HG02938 (cell line): ENCODE measurements around the gene ASB14.
"Not testable (repeated sequence)": the region's sequence is repeated elsewhere in the genome, so short reads cannot be mapped to it uniquely, and the experiment has no call there.

ENCODE experiments used
- ATAC-seq: cut with Tn5 transposase; IDR thresholded peaks from one replicate; pipeline ENCODE4 v1.9.1; 2021; ENCODE audit warnings: mild to moderate bottlenecking, moderate library complexity; ENCODE audit not compliant: unreplicated experiment

The ASB14 gene

DNA sequence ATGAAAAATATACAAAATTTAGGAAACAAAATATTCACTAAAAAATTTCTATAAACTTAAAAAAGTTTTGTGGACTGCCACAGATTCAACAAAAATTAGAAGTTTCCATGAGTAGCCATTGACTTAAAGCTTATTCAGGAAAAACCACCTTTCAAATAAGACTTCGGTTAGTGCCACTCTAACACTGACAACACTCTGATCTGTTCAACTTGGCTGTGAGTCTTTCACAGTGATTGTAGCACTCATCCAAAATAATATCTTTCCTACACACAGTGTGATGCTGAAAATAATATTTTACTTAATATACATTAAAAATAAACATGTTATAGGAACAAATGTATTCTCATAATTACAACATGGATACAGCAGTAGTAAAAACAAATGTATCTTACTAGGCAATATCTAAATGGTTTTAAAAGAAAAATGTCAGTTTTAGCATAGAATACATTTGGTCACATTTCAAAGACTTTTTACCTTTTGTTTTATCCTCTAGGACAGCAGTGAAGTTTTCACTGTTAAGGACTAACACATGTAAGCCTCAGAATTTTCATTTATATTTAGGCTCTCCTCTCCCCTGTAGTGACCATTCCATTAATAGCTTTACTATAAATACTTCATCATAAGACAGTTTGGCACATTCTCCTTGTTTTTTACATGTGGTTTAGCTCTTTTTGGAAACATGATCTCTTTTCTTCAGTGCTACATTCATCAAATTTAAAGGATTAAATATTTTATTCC, at the start of gene ASB14:
Gene ASB14 (minus strand): TSS at position 527 of the 738 bp plus-strand sequence. CDS start 652 bp downstream, outside the sequence.
- no peak for ATAC-seq

DNA sequence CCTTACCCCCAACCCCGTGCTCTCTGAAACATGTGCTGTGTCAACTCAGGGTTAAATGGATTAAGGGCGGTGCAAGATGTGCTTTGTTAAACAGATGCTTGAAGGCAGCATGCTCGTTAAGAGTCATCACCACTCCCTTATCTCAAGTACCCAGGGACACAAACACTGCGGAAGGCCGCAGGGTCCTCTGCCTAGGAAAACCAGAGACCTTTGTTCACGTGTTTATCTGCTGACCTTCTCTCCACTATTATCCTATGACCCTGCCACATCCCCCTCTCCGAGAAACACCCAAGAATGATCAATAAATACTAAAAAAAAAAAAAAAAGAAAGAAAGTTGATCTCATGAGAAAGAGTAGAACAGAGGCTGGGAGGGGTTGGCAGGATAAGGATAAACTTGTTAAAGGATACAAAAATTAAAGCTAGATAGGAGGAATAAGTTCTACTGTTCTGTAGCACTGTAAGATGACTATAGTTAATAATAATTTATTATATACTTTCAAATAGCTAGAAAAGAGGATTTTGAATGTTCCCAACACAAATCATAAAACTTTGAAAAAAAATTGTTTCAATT, 46.7 kb upstream of the ASB14 start:
- not testable (repeated sequence) for ATAC-seq

DNA sequence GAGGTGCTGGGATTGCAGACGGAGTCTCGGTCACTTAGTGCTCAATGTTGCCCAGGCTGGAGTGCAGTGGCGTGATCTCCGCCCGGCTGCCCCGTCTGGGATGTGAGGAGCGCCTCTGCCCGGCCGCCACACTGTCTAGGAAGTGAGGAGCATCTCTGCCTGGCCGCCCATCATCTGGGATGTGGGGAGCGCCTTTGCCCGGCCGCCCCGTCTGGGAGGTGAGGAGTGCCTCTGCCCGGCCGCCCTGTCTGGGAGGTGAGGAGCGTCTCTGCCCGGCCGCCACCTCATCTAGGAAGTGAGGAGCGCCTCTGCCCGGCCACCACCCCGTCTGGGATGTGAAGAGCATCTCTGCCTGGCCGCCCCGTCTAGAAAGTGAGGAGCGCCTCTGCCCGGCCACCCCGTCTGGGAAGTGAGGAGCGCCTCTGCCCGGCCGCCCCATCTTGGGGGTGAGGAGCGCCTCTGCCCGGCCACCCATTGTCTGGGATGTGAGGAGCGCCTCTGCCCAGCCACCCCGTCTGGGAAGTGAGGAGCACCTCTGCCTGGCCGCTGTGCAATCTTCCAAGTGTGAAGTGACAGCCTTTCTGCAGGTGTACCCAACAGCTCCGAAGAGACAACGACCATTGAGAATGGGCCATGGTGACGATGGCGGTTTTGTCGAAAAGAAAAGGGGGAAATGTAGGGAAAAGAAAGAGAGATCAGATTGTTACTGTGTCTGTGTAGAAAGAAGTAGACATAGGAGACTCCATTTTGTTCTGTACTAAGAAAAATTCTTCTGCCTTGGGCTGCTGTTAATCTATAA, 46.0 kb upstream of the ASB14 start:
- ATAC-seq: not testable (repeated sequence)

DNA sequence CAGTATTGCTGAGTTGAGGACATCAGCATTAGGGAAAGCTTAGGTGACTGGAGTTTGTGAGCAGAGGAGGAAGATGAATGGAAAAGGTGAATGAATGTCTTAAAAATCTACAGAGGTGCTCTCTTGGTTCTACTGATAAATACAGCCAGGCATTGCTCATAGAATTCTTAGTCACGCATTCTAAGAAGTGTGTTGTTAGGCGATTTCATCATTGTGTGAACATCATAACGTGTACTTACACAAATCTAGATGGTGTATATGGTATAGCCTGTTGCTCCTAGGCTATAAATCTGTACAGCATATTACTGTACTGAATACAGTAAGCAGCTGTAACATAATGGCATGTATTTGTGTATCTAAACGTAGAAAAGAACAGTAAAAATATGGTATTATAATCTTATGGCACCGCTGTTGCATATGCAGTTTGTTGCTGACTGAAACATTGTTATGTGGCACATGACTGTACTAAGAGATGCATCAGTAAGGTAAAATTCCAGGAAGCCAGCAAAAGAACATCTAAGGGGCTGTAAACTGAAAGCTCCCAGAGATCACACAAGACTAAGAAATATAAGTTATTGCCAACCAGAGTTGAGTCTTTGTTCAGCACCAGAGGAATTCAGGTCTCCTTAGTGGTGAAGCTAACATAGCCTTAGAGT, 42.9 kb upstream of the ASB14 start:
- no peak for ATAC-seq

DNA sequence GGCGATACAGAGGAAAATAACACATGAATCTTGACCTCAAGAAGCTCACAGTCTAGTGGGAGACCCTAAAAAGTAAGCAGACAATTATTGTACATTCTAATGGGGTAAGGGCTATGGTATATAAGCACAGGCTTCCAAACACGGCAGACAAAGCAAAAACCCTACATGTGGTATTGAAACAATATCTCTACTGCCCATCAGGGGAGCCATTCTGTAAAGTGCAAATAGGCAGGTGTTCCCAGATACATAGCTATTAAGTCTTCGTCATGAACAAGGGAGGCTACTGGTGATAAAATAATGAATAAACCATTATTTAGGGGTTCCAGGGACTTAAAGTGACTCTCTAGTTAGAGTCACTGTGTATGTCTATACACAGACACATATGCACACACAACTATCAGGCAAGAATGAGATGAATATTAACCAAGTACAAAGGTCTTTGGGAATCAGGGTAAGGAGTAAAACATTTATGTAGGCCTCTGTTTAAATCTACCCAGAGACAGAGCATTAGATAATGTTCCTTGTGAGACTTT, 38.7 kb upstream of the ASB14 start:
- ATAC-seq: no peak

DNA sequence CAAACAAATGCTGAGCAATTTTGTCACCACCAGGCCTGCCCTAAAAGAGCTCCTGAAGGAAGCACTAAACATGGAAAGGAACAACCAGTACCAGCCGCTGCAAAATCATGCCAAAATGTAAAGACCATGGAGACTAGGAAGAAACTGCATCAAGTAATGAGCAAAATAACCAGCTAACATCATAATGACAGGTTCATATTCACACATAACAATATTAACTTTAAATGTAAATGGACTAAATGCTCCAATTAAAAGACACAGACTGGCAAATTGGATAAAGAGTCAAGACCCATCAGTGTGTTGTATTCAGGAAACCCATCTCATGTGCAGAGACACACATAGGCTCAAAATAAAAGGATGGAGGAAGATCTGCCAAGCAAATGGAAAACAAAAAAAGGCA, 34.0 kb upstream of the ASB14 start:
- not testable (repeated sequence) for ATAC-seq

DNA sequence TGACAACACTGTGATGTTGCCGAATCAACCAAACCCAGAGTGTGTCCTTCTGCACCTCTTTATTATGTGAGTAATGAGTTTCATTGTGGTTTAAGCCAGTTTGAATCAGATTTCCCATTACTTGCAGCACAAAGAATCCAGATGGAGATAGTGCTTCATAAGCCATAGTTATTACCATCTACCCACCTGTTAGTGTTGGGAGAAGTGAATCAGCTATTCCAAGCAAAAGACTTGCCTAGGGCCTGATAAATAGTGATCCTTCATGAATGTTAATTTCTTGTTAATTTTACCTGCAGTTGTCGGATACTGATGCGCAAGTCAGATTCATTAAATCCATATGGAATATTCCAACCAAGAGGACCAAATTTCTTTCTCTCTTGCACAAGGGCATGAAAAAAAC, 21.7 kb upstream of the ASB14 start:
- ATAC-seq: no peak

DNA sequence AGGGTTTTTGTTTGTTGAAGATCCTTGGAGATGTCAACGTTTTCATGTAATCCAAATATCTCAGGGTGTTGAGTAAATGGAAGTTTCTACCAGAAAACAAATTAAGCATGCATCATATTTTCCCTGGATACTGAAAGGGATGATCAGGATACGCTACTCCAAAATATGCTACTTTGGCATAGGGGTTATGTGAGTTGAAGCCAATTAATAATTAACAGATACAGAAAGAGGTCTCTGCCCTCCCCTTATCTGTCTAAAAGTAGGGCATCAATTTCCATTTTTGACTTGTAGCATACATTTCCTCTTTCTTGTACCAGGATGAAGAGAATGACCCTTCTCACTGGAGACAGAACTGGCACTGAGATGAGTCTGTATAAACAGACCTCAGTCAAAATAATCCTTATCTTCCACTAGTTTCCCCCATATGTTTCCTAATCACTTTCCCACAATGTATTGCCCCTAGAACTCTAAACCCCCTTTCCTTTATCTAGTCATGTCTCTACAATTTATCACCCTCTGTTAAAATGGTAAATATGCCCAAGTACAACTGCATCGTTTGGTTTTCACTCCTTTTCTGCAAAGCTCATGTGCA, 17.4 kb upstream of the ASB14 start:
- ATAC-seq: no peak

DNA sequence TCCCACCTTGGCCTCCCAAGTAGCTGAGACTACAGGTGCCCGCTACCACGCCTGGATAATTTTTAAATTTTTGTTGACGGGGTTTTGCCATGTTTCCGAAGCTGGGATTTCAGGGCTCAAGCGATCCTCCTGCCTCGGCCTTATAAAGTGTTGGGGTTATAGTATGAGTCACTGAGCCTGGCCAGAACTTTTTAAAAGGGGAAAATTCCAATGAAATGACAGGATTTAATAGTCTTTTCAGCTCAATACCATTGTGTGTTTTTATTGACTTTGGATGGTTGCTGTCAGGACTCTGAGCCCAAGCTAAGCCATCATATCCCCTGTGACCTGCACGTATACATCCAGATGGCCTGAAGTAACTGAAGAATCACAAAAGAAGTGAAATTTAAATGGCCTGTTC, 11.0 kb upstream of the ASB14 start:
- ATAC-seq: not testable (repeated sequence)

DNA sequence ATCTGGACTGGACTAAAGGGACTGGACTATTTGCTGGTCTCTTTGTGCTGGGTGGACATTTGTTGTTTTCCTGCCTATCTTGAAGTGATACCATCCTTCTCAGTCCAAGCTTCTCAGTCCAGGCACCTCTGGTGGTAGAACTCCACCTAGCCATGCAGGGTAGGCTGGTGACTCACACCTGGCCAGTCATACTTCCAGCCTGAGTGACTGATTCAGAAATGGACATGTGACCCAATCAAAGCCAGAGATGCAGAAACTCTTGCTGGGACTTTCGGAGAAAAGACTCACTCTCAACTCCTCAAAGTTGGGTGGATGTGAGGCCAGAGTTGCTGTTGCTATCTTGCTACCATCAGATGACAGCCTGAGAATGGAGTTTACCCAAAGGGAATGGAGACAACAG, 5.6 kb upstream of the ASB14 start:
- no peak for ATAC-seq

DNA sequence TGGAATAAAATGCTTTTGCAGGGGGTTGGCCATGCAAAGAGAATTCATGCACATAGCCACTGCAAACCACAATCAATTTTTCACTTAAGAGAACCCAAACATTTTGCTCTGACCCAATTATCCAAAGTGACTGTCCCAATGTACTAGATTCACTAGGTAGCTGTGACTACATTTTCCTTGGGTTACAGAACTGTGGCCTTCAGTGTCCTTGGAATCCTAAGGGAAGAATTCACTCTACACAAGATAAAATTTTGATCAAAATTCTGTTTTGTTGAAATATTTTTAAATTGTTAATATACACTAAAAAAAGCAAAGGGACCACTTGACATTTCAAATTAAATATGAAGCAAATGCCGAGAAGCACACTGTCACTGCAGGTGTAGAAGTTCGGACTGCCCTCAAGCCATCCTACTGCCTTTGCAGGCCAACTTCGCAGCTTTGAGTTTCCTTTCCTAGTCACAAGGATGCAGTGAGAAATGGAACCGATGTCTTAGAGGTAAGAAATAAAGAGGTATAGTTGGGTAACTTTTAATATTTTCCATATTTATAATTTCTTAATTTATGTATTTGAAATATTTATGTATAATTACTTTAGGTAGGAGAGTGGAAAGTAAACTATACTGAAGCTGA, 527 bp upstream of the ASB14 start:
- ATAC-seq: no peak

DNA sequence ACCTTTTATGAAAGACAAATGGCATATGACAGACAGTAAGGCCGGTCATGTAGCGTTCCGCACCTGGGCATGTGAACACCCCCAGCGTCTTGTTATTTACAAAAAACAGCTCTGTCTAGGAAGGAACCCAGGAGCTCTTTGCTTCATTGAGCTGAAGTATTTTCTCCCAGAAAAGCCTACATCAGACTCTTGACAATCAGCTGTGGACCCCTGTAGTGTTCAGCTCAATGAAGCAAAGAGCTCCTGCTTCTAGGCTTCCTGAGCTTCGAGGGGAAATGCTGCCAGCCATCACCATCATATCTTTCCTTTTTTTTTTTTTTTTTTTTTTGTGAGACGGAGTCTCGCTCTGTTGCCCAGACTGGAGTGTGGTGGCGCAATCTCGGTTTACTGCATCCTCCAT, 4.1 kb downstream of the ASB14 start:
- no peak for ATAC-seq

DNA sequence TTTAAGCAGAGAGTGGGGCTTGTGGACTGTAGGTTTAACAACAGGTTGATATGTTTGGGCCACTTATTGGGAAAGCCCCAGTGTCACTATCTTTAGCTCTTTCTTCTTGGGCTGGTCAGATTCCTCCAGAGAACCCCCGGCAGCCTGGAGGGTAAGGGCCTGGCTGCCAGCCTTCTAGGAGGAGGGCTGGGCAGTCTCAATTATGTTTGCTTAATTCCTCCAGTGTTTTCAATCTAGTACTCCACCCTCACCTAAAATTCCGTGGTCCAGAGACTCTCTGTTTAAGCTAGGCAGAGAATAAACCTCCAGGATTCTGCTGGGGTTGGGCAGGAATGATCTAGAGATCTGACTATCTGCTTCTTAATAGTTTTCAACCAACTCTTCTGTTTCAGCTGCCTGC, 5.3 kb downstream of the ASB14 start:
- ATAC-seq: no peak

DNA sequence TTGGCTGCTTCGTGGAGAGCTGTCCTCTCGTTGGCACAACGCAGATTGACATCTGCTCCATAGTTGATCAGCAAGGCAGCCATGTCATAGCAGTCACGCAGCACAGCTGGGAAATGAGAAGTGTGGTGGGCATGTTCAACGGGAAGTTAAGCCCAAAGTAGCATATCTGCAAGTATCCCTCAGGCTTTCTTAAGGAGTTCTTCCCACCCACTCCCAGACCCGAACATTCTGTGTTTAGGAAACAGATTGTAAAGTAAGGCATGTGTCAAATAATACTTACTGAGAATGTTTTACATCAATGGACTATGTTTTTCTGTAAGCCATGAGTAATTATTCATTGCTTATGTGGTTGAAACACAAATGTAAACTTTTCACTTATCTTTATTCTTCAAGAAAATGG, 9.2 kb downstream of the ASB14 start:
- ATAC-seq: no peak

DNA sequence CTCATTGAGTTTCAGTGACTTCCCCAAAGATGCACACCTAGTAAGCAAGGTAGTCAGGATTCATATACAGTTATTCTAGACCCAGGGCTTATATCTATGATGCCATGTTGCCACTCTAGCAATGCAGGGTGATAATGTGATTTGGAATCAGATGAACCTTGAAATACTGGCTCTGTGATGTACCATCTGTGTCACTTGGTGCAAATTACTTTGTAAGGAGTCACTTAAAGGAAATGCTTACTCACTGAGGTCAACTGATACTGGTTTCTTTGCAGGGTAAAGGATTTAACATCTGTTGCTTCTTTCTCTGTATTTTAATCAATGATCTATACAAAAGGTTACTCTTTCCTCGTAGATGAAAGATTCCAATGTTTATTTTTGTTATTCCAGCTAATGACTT, 10.8 kb downstream of the ASB14 start:
- no peak for ATAC-seq

DNA sequence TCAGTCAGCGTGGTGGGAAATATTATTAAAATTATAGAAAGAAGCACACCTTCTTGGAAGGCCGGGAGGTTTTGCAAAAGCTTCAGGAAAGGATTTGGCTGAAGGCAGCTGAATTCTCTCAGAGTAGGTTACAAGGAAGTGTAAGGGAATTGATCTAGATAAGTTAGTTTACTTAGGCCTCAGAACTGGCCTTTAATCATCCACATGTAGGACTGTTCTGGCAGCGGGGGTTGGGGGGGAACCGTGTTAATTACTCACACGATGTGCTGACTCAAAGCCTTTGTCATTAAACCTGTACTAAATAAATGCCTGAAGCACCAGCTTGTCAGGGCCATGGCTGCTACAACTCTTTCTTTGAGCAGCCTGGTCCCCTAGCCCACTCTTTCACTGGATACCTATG, 12.8 kb downstream of the ASB14 start:
- no peak for ATAC-seq

DNA sequence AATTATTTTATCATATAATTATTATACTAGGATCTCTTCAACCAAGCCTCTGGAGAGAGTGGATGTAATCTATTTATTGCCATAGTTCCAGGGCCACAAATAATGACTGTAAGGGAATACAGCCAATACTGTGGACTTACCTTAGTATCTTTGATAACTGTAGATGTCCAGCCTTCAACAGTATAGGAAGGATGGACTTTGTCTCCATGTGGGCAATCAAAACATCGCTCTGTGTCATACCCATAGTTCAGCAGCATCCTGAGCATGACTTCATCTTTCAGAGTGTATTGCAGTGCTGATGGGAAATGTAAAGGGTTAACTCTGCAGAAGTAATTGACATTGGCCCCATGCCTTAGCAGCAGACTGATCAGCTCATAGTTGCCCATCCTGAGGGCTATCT, 14.2 kb downstream of the ASB14 start:
- no peak for ATAC-seq

DNA sequence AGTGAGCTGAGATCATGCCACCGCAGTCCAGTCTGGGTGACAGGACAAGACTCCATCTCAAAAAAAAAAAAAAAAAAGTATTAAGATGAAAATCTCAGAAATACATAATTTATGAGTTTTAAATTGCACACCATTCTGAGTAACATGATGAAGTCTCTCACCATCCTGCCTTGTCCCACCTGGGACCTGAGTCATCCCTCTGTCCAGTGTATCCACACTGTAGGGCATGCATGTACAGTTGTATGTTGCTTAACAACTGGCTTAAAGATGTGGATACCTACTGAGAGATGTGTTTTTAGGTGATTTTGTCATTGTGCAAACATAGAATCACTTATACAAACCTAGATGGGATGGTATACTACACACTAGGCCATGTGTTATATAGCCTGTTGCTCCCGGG, 17.1 kb downstream of the ASB14 start:
- ATAC-seq: no peak

DNA sequence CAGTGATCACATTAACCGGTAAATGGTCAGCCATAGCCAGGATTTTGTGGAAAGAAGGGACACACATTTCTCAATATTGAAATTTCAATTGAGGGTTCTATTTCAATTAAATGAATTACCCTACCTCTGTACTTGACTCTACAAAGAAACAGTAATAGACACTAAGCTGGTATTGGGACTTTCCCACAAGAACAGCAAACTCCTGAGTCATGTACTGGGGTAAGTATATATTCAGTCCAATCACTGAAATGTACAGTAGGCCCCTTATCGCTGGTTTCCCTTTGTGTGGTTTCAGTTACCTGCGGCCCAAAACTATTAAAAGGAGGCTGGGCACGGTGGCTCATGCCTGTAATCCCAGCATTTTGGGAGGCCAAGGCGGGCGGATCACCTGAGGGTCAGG, 17.6 kb downstream of the ASB14 start:
- no peak for ATAC-seq

DNA sequence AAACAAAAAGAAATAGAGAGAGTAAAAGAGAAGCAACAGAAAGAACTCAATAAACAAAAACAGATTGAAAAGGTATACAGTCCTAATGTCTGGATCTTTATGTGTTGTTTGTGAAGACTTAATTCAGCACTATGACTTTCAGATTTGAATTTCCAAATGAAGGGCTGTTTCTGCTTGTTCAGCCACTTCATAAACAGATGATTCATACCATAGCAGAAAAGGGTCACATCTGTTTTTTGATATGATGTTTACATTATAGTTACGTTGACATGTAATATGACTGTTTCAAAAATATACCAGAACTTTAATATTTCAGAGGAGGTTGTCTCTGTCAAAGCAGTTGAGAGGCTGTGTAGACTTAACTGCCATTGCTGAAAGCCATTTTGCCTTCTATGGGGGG, 24.1 kb downstream of the ASB14 start:
- ATAC-seq: no peak
